Breast epithelium (tissue), 3 donors: Measurements from ENCODE around the gene MDM1.

Source experiments
- CTCF ChIP-seq, 3 donors: fragments of 450-650 bp; IDR thresholded peaks; one replicate each; pipeline ENCODE4 v1.5.1; 2016 to 2017; ENCODE audit warnings: antibody characterized with exemption in 3 of 3, mild to moderate bottlenecking in 3 of 3, moderate library complexity in 3 of 3
- POLR2A ChIP-seq: fragments of 450-650 bp; IDR thresholded peaks from one replicate; pipeline ENCODE4 v1.6.1; 2016; ENCODE audit warnings: antibody characterized with exemption, mild to moderate bottlenecking, moderate library complexity
- POLR2AphosphoS5 ChIP-seq, 3 donors: sonication (generic); formaldehyde crosslinking; IDR thresholded peaks; one replicate each; pipeline ENCODE4 v1.6.1; 2017; ENCODE audit warnings: antibody characterized with exemption in 3 of 3

DNA sequence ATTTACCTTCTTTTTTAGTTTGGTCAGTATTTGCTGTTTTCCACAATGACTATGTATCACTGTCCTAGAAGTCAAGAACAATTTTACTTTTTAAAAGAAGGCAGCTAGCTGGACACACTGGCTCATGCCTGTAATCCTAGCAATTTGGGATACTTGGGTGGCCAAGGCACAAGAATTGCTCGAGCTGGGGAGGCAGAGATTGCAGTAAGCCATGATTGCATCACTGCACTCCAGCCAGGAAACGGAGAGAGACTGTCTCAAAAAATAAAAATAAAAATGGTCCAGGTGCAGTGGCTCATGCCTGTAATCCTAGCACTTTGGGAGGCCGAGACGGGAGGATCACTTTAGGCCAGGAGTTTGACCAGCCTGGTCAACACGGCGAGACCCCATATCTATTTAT lies 28.3 kb downstream of the MDM1 start:
- no peak for TF ChIP-seq CTCF (IDR thresholded peaks at IDR 0.05)
- no peak for TF ChIP-seq POLR2AphosphoS5 (IDR thresholded peaks at IDR 0.05)
- no peak for TF ChIP-seq POLR2A
